Large intestine (tissue), 3 donors: ENCODE data around the gene UROS. TPM values are rescaled to one million over a fixed set of nuclear protein-coding genes. Genes with fewer than 3 reads are reported as not detected.

Source experiments
- DNase-seq, 2 donors: peaks; one replicate each; pipeline versions ENCODE4 v3.0.0 to v3.0.0-alpha.2; 2013
- H3K27ac ChIP-seq: one replicate; pipeline ENCODE4 v1.5.1; 2013; ENCODE audit warnings: low read length
- H3K27me3 ChIP-seq: 2 replicates; pipeline ENCODE4 v1.6.1; 2013; ENCODE audit warnings: low read length; ENCODE audit not compliant: control insufficient read depth, insufficient read depth
- H3K36me3 ChIP-seq: 2 replicates; pipeline ENCODE4 v1.6.1; 2013; ENCODE audit warnings: low read length; ENCODE audit not compliant: control insufficient read depth, insufficient read depth
- H3K4me1 ChIP-seq: one replicate; pipeline ENCODE4 v1.6.1; 2013; ENCODE audit warnings: low read length; ENCODE audit not compliant: control insufficient read depth, insufficient read depth
- H3K4me3 ChIP-seq: one replicate; pipeline ENCODE4 v1.5.1; 2013; ENCODE audit warnings: low read length
- H3K9me3 ChIP-seq: one replicate; pipeline ENCODE4 v1.6.1; 2013; ENCODE audit warnings: mild to moderate bottlenecking, low read depth, low read length, moderate library complexity; ENCODE audit not compliant: control insufficient read depth
- WGBS: methylation state at CpG from one replicate; pipeline ENCODE4 v1.1.5; 2013; ENCODE audit warnings: low lambda C conversion rate; ENCODE audit not compliant: insufficient coverage; 5-methylcytosine and 5-hydroxymethylcytosine counted together
- polyA plus RNA-seq: library from polyadenylated mRNA; unstranded; fragments of 120-200 nt; gene quantifications from one replicate; pipeline ENCODE4 v1.2.1, GENCODE V29; 2013

Gene UROS
- polyA plus RNA-seq, 1 donor, result 47.8 TPM

DNA sequence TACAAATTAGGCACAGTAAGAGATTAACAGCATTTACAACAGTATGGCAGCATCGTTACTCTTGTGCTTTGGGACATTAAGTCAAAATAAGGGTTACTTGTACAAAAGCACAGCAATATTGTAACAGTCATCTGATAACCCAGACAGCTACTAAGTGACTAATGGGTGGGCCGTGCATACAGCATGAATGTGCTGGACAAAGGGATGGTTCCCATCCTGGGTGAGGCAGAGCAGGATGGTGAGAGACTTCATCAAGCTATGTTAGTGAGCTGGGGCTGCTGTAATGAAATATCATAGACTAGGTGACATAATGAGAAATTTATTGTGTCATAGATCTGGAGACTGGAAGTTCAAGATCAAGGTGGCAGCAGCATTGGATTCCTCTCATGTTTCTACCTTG is 78.1 kb downstream of the UROS start:
- H3K36me3 ChIP-seq, result peaks cover 86% of the 10 kb centered on the region
- no peaks in the 10 kb centered on the region for H3K27me3 ChIP-seq
- no peak for DNase-seq
- WGBS, result no CpG with 5 or more reads among the region's 2 CpGs
- no peaks in the 10 kb centered on the region for H3K9me3 ChIP-seq
- H3K27ac ChIP-seq, result no peak overlapping the region
- no peaks in the 10 kb centered on the region for H3K4me1 ChIP-seq
- no peak overlapping the region for H3K4me3 ChIP-seq

DNA sequence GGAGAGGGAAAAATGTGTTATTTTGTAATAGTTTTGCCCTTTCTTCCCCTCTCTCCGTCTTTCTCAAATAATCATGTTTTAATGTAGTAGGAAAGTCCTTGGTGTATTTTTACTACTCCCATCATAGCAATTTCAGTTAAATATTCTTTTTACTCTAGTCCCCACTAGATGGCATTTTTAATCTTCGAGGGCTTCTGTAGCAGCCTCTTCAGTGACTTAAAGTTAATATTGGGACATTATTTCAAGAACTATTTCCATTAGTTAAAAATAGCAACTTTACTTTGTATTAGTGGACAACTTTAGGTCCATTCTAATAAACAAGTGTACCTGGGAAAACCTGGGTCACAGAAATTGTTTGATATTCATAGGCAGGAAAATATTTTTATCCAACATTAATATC is 80.6 kb downstream of the UROS start:
- WGBS, result 86% methylated on average over 1 of the region's 2 CpGs
- peaks cover 81% of the 10 kb centered on the region for H3K36me3 ChIP-seq

DNA sequence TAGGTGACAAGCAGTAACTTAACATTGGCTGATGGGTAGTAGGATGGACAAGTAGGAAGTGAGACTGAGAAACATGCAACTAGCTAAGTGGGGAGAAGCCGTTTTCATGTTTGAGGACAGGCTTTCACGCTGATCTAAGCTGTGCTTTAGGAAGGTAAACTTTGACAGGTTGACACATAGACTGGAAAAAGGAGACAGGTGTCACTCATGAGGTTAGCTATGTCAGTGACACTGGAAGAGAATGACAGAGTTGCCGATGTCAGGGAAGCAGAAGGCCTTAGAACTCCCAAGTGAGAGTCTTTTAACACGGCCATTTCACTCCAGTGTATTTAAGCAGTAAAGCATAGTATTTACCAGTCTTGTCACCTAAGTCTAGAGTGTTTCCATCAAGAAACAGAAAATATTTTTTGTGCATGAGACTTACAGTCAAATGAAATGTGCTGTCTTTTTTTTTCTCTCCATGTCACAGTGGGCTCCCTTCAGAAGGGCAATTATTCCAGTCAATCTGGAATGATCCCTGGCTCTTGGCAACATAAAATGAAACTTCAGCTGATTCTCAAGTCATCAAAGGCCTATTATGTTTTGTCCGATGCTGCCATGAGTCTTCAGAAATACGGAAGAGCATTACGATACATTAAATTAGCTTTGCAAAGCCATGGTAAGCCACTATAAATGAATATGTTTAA is 82.9 kb downstream of the UROS start:
- Histone ChIP-seq H3K4me3 (no peak overlapping the region), H3K4me1 (no peaks in the 10 kb centered on the region), H3K27me3 (no peaks in the 10 kb centered on the region), H3K9me3 (no peaks in the 10 kb centered on the region), H3K27ac (no peak overlapping the region), H3K36me3 (peaks cover 86% of the 10 kb centered on the region)
- WGBS, result 100% methylated on average over 3 of the region's 7 CpGs
- no peak for DNase-seq

More for the DNA sequence above, 80.6 kb downstream of the UROS start:
- no peak overlapping the region for H3K27ac ChIP-seq
- no peak overlapping the region for H3K4me3 ChIP-seq
- no peak for DNase-seq
- H3K9me3 ChIP-seq, result no peaks in the 10 kb centered on the region
- H3K4me1 ChIP-seq, result no peaks in the 10 kb centered on the region
- H3K27me3 ChIP-seq, result no peaks in the 10 kb centered on the region

Other genes starting within 250 kb of the UROS start
- gene TEX36, start 140.1 kb downstream of the UROS start, polyA plus RNA-seq, result 0.07 TPM
- 29.4 TPM for gene EDRF1, start 103.5 kb downstream of the UROS start, polyA plus RNA-seq
- 0.28 TPM for gene MMP21, start 47.4 kb downstream of the UROS start, polyA plus RNA-seq
- 56.3 TPM for gene BCCIP, start 288 bp upstream of the UROS start, polyA plus RNA-seq
- 37.2 TPM for gene DHX32, start 58.0 kb upstream of the UROS start, polyA plus RNA-seq
- 5.0 TPM for gene FANK1, start 73.3 kb upstream of the UROS start, polyA plus RNA-seq